ENCODE measurements around the gene MLLT1. TPM values are rescaled to one million over a fixed set of nuclear protein-coding genes. Genes with fewer than 3 reads are reported as not detected.

The MLLT1 gene
- total and polyA plus RNA-seq, 10 of the 15 experiments (the other 5 are each of a cell fraction or from before 2014, with no cell fraction given) = 0.16 to 61.1 (median 8.5) TPM

DNA sequence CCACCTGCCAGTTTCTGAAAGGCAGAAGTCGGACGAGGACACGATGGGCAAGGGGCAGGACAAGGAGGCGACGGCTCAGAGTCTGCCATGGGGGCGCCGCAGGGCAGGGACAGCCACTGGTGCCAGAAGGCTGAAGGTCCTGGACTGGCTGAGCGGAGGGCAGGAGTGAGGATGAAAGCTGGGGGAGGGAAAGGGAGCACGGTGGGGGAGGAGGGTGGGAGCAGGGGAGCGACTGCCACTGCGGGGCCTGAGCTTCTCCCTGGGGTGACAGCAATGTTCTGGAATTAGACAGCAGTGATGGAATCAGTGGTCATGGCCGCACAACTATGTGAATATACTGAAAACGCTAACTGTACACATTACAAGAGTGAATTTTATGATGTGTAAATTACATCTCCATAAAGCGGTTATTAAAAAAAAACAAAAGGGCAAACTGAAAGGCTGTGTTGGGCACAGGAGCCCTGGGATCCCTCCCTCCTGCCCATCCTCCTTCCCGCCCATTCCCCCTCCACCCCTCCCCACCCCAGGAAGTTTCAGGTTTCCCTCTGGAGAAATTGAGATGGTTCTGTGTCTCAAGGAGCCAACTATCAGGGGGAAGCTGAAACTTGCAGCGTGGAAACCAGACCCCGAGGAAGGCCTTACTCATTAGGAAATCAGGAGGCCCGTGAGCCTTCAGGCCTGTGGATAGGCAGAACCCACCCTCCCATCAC, 15.9 kb downstream of the MLLT1 start:
- H3K27me3 ChIP-seq (replicated peaks in 1 of 2; ENCODE audit: control insufficient read depth in 2 of 2, insufficient read depth in 2 of 2, low read length in 1 of 2) = no peaks in the 10 kb centered on the region; a peak in 1 of 4 replicates
- peaks cover under 1% of the 10 kb centered on the region for H3K4me1 ChIP-seq (ENCODE audit: control insufficient read depth, insufficient read depth, low read length)
- no peak overlapping the region for H2AFZ ChIP-seq (ENCODE audit: control insufficient read depth, low read depth, low read length)
- BruUV-seq (replicated peaks) = no TSS peak
- no peak for TF ChIP-seq RUNX3 (IDR thresholded peaks at IDR 0.05; ENCODE audit: low read length)
- no peak for TF ChIP-seq CBX3 (IDR thresholded peaks at IDR 0.05; ENCODE audit: borderline replicate concordance, low read depth)
- TF ChIP-seq BRCA1 (IDR thresholded peaks at IDR 0.05; ENCODE audit: low read depth, low read length) = no peak
- TF ChIP-seq SIN3A (IDR thresholded peaks at IDR 0.05; ENCODE audit: low read depth, low read length) = no peak
- no peak for TF ChIP-seq MYC (IDR thresholded peaks at IDR 0.05; ENCODE audit: insufficient read depth, insufficient read length, insufficient replicate concordance, low read length, severe bottlenecking)
- no peak for TF ChIP-seq SMAD1 (IDR thresholded peaks at IDR 0.05; ENCODE audit: low read depth, partially characterized antibody)
- H3K79me2 ChIP-seq (ENCODE audit: control insufficient read depth, insufficient read depth, low read length) = peaks cover 2% of the 10 kb centered on the region
- no peak overlapping the region for H3K4me2 ChIP-seq (ENCODE audit: control insufficient read depth, insufficient read depth)
- ChIA-PET RAD21 (ENCODE audit: unreplicated experiment) (no interaction called here), CTCF (interaction anchor here (1.1 kb wide), 1 partner anchor 46 kb away, joined by 4 read pairs; no protein-coding TSS in a partner anchor), POLR2A (no interaction called here), SMC1A (ENCODE audit: uncharacterized antibody, unreplicated experiment) (no interaction called here)
- no peak overlapping the region for H3K4me3 ChIP-seq
- in situ Hi-C loops (cut with MboI) (no loop called here), intact Hi-C loops (cut with micrococcal nuclease; ENCODE audit: unreplicated experiment) (no loop called here)
- no peaks in the 10 kb centered on the region; the same call in 2 of the 3 replicates for H3K9me3 ChIP-seq (replicated peaks; ENCODE audit: control insufficient read depth, insufficient read depth, low read length)
- H4K20me1 ChIP-seq (ENCODE audit: control insufficient read depth, insufficient read depth) = peaks cover 4% of the 10 kb centered on the region; the same call in 1 of the 2 replicates
- no peak for DNase-seq (ENCODE audit: low read depth, low spot score)
- ATAC-seq = no peak
- no peak overlapping the region for H3K9ac ChIP-seq (ENCODE audit: control insufficient read depth, insufficient read depth, low read length)
- WGBS (ENCODE audit: insufficient coverage, insufficient replicate concordance, low lambda C conversion rate, missing lambda C conversion rate) = 96% methylated on average over 15 of the region's 18 CpGs
- no peak overlapping the region for H3K27ac ChIP-seq (ENCODE audit: control insufficient read depth, insufficient read depth)
- peaks cover 11 to 36% of the 10 kb centered on the region in 2 experiments; a peak in 3 of 4 replicates for H3K36me3 ChIP-seq (ENCODE audit: control insufficient read depth in 2 of 2, insufficient read depth in 2 of 2, low read length in 1 of 2)
- FAIRE-seq = no peak

DNA sequence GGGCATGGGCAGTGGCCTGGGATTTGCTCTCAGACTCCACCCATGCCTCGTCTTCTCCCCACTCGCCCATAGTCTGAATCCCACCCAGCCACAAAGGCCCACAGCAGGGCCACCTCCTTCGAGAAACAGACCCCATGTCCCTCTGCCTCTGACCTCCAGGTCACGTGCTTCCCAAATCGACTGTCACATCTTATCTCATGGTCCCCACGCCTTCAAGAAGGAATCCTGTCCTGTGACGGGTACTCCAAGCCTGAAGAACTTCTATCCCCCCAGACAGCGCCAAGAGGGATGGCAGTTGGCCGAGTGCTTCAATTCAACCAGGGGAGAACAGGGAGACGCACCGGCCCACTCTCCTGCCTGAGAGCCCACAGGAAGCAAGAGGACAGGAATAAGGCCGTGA, 16.5 kb downstream of the MLLT1 start:
- ATAC-seq = no peak
- no peak overlapping the region for H3K9ac ChIP-seq (ENCODE audit: control insufficient read depth, insufficient read depth, low read length)
- RAD21 ChIA-PET (ENCODE audit: unreplicated experiment) = no interaction called here
- no TSS peak for BruUV-seq (replicated peaks)
- intact Hi-C loops (cut with micrococcal nuclease; ENCODE audit: unreplicated experiment) = no loop called here
- in situ Hi-C loops (cut with MboI) = no loop called here
- POLR2A ChIA-PET = no interaction called here
- H3K27me3 ChIP-seq (replicated peaks in 1 of 2; ENCODE audit: control insufficient read depth in 2 of 2, insufficient read depth in 2 of 2, low read length in 1 of 2) = no peaks in the 10 kb centered on the region; a peak in 1 of 4 replicates
- H4K20me1 ChIP-seq (ENCODE audit: control insufficient read depth, insufficient read depth) = peaks cover 4% of the 10 kb centered on the region; the same call in 1 of the 2 replicates
- H3K4me2 ChIP-seq (ENCODE audit: control insufficient read depth, insufficient read depth) = no peak overlapping the region
- H3K36me3 ChIP-seq (ENCODE audit: control insufficient read depth in 2 of 2, insufficient read depth in 2 of 2, low read length in 1 of 2) = peaks cover 15 to 37% of the 10 kb centered on the region in 2 experiments
- H3K4me1 ChIP-seq (ENCODE audit: control insufficient read depth, insufficient read depth, low read length) = peaks cover 6% of the 10 kb centered on the region
- no peak for FAIRE-seq
- no peak overlapping the region for H2AFZ ChIP-seq (ENCODE audit: control insufficient read depth, low read depth, low read length)
- H3K9me3 ChIP-seq (replicated peaks; ENCODE audit: control insufficient read depth, insufficient read depth, low read length) = peaks cover under 1% of the 10 kb centered on the region; the same call in 1 of the 3 replicates
- no peak for DNase-seq (ENCODE audit: low read depth, low spot score)
- SMC1A ChIA-PET (ENCODE audit: uncharacterized antibody, unreplicated experiment) = no interaction called here
- no peak overlapping the region for H3K27ac ChIP-seq (ENCODE audit: control insufficient read depth, insufficient read depth)
- no peak overlapping the region for H3K4me3 ChIP-seq
- 90% methylated on average over 12 of the region's 12 CpGs for WGBS (ENCODE audit: insufficient coverage, insufficient replicate concordance, low lambda C conversion rate, missing lambda C conversion rate)
- CTCF ChIA-PET = no interaction called here
- peaks cover 2% of the 10 kb centered on the region for H3K79me2 ChIP-seq (ENCODE audit: control insufficient read depth, insufficient read depth, low read length)
- TF ChIP-seq, protein P1, sequence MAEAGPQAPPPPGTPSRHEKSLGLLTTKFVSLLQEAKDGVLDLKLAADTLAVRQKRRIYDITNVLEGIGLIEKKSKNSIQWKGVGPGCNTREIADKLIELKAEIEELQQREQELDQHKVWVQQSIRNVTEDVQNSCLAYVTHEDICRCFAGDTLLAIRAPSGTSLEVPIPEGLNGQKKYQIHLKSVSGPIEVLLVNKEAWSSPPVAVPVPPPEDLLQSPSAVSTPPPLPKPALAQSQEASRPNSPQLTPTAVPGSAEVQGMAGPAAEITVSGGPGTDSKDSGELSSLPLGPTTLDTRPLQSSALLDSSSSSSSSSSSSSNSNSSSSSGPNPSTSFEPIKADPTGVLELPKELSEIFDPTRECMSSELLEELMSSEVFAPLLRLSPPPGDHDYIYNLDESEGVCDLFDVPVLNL (IDR thresholded peaks at IDR 0.05; ENCODE audit: low read depth, low read length) = no peak
- TF ChIP-seq, protein P2, sequence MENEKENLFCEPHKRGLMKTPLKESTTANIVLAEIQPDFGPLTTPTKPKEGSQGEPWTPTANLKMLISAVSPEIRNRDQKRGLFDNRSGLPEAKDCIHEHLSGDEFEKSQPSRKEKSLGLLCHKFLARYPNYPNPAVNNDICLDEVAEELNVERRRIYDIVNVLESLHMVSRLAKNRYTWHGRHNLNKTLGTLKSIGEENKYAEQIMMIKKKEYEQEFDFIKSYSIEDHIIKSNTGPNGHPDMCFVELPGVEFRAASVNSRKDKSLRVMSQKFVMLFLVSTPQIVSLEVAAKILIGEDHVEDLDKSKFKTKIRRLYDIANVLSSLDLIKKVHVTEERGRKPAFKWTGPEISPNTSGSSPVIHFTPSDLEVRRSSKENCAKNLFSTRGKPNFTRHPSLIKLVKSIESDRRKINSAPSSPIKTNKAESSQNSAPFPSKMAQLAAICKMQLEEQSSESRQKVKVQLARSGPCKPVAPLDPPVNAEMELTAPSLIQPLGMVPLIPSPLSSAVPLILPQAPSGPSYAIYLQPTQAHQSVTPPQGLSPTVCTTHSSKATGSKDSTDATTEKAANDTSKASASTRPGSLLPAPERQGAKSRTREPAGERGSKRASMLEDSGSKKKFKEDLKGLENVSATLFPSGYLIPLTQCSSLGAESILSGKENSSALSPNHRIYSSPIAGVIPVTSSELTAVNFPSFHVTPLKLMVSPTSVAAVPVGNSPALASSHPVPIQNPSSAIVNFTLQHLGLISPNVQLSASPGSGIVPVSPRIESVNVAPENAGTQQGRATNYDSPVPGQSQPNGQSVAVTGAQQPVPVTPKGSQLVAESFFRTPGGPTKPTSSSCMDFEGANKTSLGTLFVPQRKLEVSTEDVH (IDR thresholded peaks at IDR 0.05; ENCODE audit: low read depth, partially characterized antibody) = no peak
- TF ChIP-seq SIX5 (IDR thresholded peaks at IDR 0.05; ENCODE audit: low read depth, low read length, severe bottlenecking) = no peak
- TF ChIP-seq, protein P3, sequence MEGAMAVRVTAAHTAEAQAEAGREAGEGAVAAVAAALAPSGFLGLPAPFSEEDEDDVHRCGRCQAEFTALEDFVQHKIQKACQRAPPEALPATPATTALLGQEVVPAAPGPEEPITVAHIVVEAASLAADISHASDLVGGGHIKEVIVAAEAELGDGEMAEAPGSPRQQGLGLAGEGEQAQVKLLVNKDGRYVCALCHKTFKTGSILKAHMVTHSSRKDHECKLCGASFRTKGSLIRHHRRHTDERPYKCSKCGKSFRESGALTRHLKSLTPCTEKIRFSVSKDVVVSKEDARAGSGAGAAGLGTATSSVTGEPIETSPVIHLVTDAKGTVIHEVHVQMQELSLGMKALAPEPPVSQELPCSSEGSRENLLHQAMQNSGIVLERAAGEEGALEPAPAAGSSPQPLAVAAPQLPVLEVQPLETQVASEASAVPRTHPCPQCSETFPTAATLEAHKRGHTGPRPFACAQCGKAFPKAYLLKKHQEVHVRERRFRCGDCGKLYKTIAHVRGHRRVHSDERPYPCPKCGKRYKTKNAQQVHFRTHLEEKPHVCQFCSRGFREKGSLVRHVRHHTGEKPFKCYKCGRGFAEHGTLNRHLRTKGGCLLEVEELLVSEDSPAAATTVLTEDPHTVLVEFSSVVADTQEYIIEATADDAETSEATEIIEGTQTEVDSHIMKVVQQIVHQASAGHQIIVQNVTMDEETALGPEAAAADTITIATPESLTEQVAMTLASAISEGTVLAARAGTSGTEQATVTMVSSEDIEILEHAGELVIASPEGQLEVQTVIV (IDR thresholded peaks at IDR 0.05; ENCODE audit: borderline replicate concordance, partially characterized antibody) = no peak
